ENCODE measurements around the gene CFAP70.

Gene CFAP70

GRCh38 chr10:73210395-73211105, 148.1 kb downstream of the CFAP70 start:
- DNase-seq, result no peak

GRCh38 chr10:73209705-73210104, 149.0 kb downstream of the CFAP70 start:
- DNase-seq, result no peak

GRCh38 chr10:73207883-73208282, 150.8 kb downstream of the CFAP70 start:
- no peak for DNase-seq

- DNase-seq, result no peak
These were observed 152.3 kb downstream of the CFAP70 start for GRCh38 chr10:73206385-73206784.

GRCh38 chr10:73205890-73206289, 152.8 kb downstream of the CFAP70 start:
- DNase-seq, result no peak

- no peak for DNase-seq
These were observed 153.6 kb downstream of the CFAP70 start for GRCh38 chr10:73205081-73205480.

All from activated CD4-positive, alpha-beta T cell treated with anti-CD3 and anti-CD28 coated beads, Interleukin-2, amount 50 U/mL, for 16 hours (primary cell).